Liver (tissue), 9 donors: ENCODE measurements around the gene MANBA. TPM values are rescaled to one million over a fixed set of nuclear protein-coding genes. Genes with fewer than 3 reads are reported as not detected.

Experiments
- DNase-seq: peaks from one replicate; pipeline ENCODE4 v3.0.0-alpha.2; 2017; ENCODE audit warnings: low spot score
- H3K27ac ChIP-seq, 2 donors: one replicate each; pipeline ENCODE4 v1.7.0; 2013; ENCODE audit warnings: inconsistent platforms in 2 of 2, low read length in 2 of 2, control low read depth in 1 of 2, low read depth in 1 of 2, mild to moderate bottlenecking in 1 of 2
- H3K27me3 ChIP-seq, 4 donors: one replicate each; pipeline versions ENCODE4 v1.6.1 to v1.7.0; 2013; ENCODE audit warnings: low read length in 3 of 4, inconsistent platforms in 1 of 4, mild to moderate bottlenecking in 1 of 4, moderate library complexity in 1 of 4; ENCODE audit not compliant: control insufficient read depth in 4 of 4, insufficient read depth in 4 of 4
- H3K36me3 ChIP-seq, 4 donors: one replicate each; pipeline versions ENCODE4 v1.6.1 to v1.7.0; 2013; ENCODE audit warnings: low read length in 3 of 4, mild to moderate bottlenecking in 3 of 4, low read depth in 1 of 4, moderate library complexity in 1 of 4; ENCODE audit not compliant: control insufficient read depth in 4 of 4, insufficient read depth in 3 of 4
- H3K4me1 ChIP-seq, 4 donors: one replicate each; pipeline versions ENCODE4 v1.6.1 to v1.7.0; 2013; ENCODE audit warnings: low read length in 3 of 4, mild to moderate bottlenecking in 3 of 4, moderate library complexity in 1 of 4; ENCODE audit not compliant: control insufficient read depth in 4 of 4, insufficient read depth in 4 of 4
- H3K4me3 ChIP-seq, 3 donors: one replicate each; pipeline versions ENCODE4 v1.6.1 to v1.7.0; 2013; ENCODE audit warnings: low read length in 3 of 3, control low read depth in 1 of 3, low read depth in 1 of 3, mild to moderate bottlenecking in 1 of 3
- H3K9ac ChIP-seq, 2 donors: one replicate each; pipeline ENCODE4 v1.7.0; 2013; ENCODE audit warnings: low read length in 2 of 2, mild to moderate bottlenecking in 2 of 2, moderate library complexity in 2 of 2, control low read depth in 1 of 2, low read depth in 1 of 2
- H3K9me3 ChIP-seq, 4 donors: one replicate each; pipeline versions ENCODE4 v1.6.1 to v1.7.0; 2013; ENCODE audit warnings: low read length in 3 of 4; ENCODE audit not compliant: control insufficient read depth in 4 of 4
- GABPA ChIP-seq, 2 donors: IDR thresholded peaks in 1 of 2; conservative IDR thresholded peaks in 1 of 2; 2 replicates each; pipeline ENCODE4 v1.6.1; 2016; ENCODE audit warnings: antibody characterized with exemption in 2 of 2, mild to moderate bottlenecking in 1 of 2, moderate library complexity in 1 of 2
- HNF4A ChIP-seq, 2 donors: conservative IDR thresholded peaks; 2 replicates each; pipeline ENCODE4 v1.6.1; 2016; ENCODE audit warnings: antibody characterized with exemption in 2 of 2, mild to moderate bottlenecking in 2 of 2
- HNF4G ChIP-seq: IDR thresholded peaks from 2 replicates; pipeline ENCODE4 v1.6.1; 2016; ENCODE audit warnings: antibody characterized with exemption
- JUND ChIP-seq, 2 donors: IDR thresholded peaks; 2 replicates each; pipeline ENCODE4 v1.6.1; 2016; ENCODE audit warnings: antibody characterized with exemption in 2 of 2
- NR2F2 ChIP-seq: IDR thresholded peaks from 2 replicates; pipeline ENCODE4 v1.6.1; 2016; ENCODE audit warnings: antibody characterized with exemption
- RAD21 ChIP-seq, 2 donors: IDR thresholded peaks; 2 replicates each; pipeline ENCODE4 v1.6.1; 2016; ENCODE audit warnings: antibody characterized with exemption in 2 of 2, mild to moderate bottlenecking in 2 of 2
- SP1 ChIP-seq: IDR thresholded peaks from 2 replicates; pipeline ENCODE4 v1.6.1; 2018; ENCODE audit warnings: antibody characterized with exemption, mild to moderate bottlenecking
- YY1 ChIP-seq: IDR thresholded peaks from 2 replicates; pipeline ENCODE4 v1.6.1; 2016; ENCODE audit warnings: antibody characterized with exemption, mild to moderate bottlenecking
- WGBS: extraction: QIAGEN DNeasy Blood & Tissue Kit; methylation state at CpG from one replicate; pipeline ENCODE4 v1.1.7; 2013; 5-methylcytosine and 5-hydroxymethylcytosine counted together
- polyA plus RNA-seq, 2 donors: library from polyadenylated mRNA; stranded (reverse) in 1 of 2; unstranded in 1 of 2; fragments of 200-250 nt in 1 of 2; fragments of >200 nt in 1 of 2; fragmentation: Nextera tagmentation in 1 of 2; extraction: Ambion mirVana in 1 of 2; gene quantifications; one replicate each; pipeline versions ENCODE4 v1.2.1 to v1.2.3, GENCODE V29; 2013 to 2015
- total RNA-seq, 2 donors: library from RNA; depleted of rRNA; stranded (reverse); fragments of >200 nt; gene quantifications; one replicate each; pipeline ENCODE4 v1.2.3, GENCODE V29; 2014
- TF ChIP-seq, protein P1 (sequence below): IDR thresholded peaks from 2 replicates; pipeline ENCODE4 v1.6.1; 2016; ENCODE audit warnings: antibody characterized with exemption
- TF ChIP-seq, protein P2 (sequence below): IDR thresholded peaks from 2 replicates; pipeline ENCODE4 v1.6.1; 2016; ENCODE audit warnings: antibody characterized with exemption
- TF ChIP-seq, protein P3 (sequence below): IDR thresholded peaks from 2 replicates; pipeline ENCODE4 v1.6.1; 2016; ENCODE audit warnings: antibody characterized with exemption
- TF ChIP-seq, protein P4 (sequence below): fragments of 150-350 bp; IDR thresholded peaks from 2 replicates; pipeline ENCODE4 v1.5.1; 2017; ENCODE audit warnings: improper control_type of control experiment, low read depth, low read length; ENCODE audit not compliant: missing input control
- TF ChIP-seq, protein P5 (sequence below): IDR thresholded peaks from 2 replicates; pipeline ENCODE4 v1.6.1; 2016; ENCODE audit warnings: antibody characterized with exemption, mild to moderate bottlenecking
- donor health status: healthy.
- donor health status: healthy.
- donor health status: healthy.
- donor health status: healthy.
- donor health status: healthy.

MANBA gene
- total and polyA plus RNA-seq, 4 donors, result 7.1 to 24.2 (median 15.5) TPM

DNA sequence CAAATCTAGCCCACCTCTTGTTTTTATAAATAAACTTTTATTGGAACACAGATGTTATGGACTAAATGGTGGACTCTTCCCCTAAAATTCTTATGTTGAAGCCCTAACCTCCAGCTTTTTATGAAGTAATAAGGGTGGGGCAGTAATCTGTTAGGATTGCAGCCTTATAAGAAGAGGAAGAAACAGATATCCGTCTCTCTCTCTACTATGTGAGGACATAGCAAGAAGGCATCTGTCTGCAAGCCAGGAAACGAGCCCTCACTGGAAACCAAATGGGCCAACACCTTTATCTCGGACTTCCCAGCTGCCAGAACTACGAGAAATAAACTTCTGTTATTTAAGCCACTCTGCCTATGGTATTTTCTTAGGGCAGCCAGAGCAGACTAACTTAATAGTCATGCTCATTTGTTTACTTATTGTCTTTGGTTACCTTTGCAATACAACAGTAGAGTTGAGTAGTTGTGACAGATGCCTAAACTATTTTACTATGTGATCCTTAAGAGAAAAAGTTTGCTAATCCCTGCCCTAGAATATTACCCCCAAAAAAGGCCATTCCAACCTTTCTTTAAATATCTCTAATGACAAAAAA, 67.4 kb downstream of the MANBA start:
- DNase-seq, result no peak
- H3K27ac ChIP-seq, result no peak overlapping the region
- no peak for TF ChIP-seq JUND (IDR thresholded peaks at IDR 0.05)
- TF ChIP-seq HNF4G, result no peak
- TF ChIP-seq RAD21 (IDR thresholded peaks at IDR 0.05), result no peak
- TF ChIP-seq NR2F2, result no peak
- TF ChIP-seq SP1, result no peak
- TF ChIP-seq, protein P1, sequence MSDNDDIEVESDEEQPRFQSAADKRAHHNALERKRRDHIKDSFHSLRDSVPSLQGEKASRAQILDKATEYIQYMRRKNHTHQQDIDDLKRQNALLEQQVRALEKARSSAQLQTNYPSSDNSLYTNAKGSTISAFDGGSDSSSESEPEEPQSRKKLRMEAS, result no peak
- TF ChIP-seq, protein P2, sequence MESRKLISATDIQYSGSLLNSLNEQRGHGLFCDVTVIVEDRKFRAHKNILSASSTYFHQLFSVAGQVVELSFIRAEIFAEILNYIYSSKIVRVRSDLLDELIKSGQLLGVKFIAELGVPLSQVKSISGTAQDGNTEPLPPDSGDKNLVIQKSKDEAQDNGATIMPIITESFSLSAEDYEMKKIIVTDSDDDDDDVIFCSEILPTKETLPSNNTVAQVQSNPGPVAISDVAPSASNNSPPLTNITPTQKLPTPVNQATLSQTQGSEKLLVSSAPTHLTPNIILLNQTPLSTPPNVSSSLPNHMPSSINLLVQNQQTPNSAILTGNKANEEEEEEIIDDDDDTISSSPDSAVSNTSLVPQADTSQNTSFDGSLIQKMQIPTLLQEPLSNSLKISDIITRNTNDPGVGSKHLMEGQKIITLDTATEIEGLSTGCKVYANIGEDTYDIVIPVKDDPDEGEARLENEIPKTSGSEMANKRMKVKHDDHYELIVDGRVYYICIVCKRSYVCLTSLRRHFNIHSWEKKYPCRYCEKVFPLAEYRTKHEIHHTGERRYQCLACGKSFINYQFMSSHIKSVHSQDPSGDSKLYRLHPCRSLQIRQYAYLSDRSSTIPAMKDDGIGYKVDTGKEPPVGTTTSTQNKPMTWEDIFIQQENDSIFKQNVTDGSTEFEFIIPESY, result no peak
- TF ChIP-seq, protein P3, sequence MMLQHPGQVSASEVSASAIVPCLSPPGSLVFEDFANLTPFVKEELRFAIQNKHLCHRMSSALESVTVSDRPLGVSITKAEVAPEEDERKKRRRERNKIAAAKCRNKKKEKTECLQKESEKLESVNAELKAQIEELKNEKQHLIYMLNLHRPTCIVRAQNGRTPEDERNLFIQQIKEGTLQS, result no peak
- TF ChIP-seq, protein P4, sequence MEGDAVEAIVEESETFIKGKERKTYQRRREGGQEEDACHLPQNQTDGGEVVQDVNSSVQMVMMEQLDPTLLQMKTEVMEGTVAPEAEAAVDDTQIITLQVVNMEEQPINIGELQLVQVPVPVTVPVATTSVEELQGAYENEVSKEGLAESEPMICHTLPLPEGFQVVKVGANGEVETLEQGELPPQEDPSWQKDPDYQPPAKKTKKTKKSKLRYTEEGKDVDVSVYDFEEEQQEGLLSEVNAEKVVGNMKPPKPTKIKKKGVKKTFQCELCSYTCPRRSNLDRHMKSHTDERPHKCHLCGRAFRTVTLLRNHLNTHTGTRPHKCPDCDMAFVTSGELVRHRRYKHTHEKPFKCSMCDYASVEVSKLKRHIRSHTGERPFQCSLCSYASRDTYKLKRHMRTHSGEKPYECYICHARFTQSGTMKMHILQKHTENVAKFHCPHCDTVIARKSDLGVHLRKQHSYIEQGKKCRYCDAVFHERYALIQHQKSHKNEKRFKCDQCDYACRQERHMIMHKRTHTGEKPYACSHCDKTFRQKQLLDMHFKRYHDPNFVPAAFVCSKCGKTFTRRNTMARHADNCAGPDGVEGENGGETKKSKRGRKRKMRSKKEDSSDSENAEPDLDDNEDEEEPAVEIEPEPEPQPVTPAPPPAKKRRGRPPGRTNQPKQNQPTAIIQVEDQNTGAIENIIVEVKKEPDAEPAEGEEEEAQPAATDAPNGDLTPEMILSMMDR, result no peak
- TF ChIP-seq, protein P5, sequence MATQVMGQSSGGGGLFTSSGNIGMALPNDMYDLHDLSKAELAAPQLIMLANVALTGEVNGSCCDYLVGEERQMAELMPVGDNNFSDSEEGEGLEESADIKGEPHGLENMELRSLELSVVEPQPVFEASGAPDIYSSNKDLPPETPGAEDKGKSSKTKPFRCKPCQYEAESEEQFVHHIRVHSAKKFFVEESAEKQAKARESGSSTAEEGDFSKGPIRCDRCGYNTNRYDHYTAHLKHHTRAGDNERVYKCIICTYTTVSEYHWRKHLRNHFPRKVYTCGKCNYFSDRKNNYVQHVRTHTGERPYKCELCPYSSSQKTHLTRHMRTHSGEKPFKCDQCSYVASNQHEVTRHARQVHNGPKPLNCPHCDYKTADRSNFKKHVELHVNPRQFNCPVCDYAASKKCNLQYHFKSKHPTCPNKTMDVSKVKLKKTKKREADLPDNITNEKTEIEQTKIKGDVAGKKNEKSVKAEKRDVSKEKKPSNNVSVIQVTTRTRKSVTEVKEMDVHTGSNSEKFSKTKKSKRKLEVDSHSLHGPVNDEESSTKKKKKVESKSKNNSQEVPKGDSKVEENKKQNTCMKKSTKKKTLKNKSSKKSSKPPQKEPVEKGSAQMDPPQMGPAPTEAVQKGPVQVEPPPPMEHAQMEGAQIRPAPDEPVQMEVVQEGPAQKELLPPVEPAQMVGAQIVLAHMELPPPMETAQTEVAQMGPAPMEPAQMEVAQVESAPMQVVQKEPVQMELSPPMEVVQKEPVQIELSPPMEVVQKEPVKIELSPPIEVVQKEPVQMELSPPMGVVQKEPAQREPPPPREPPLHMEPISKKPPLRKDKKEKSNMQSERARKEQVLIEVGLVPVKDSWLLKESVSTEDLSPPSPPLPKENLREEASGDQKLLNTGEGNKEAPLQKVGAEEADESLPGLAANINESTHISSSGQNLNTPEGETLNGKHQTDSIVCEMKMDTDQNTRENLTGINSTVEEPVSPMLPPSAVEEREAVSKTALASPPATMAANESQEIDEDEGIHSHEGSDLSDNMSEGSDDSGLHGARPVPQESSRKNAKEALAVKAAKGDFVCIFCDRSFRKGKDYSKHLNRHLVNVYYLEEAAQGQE, result no peak
- no peak for TF ChIP-seq YY1
- H3K9ac ChIP-seq, result no peak overlapping the region
- H3K4me3 ChIP-seq, result no peak overlapping the region
- H3K4me1 ChIP-seq, result no peaks in the 10 kb centered on the region
- H3K36me3 ChIP-seq, result peaks cover 0 to 2% (median under 1%) of the 10 kb centered on the region in 4 donors
- no peaks in the 10 kb centered on the region for H3K27me3 ChIP-seq
- no peaks in the 10 kb centered on the region for H3K9me3 ChIP-seq
- WGBS, result 91% methylated on average over 4 of the region's 4 CpGs

DNA sequence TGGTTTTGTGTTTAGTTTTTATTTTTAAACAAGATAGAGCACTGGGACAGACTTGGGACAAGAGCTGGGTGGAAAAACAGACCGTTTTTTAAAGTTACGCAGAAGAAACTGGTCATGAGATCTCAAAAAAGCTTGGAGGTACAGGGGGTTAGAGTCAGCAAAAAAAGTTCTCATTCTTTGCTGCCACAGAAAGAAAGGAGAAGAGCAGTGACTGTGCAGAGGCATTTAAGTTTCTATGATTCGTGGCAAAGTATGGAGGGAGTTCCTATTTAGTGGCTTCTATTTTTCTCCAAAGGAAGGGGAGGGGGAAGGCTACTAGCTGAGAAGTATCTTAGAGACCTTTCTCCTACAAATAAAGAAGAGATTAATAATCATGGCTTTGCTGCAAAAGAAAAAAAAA, 68.3 kb downstream of the MANBA start:
- H3K4me3 ChIP-seq, result no peak overlapping the region
- H3K9ac ChIP-seq, result no peak overlapping the region
- no peaks in the 10 kb centered on the region for H3K9me3 ChIP-seq
- no peak for DNase-seq
- no peaks in the 10 kb centered on the region for H3K27me3 ChIP-seq
- no peak overlapping the region for H3K27ac ChIP-seq
- H3K36me3 ChIP-seq, result peaks cover 0 to 2% (median under 1%) of the 10 kb centered on the region in 4 donors
- TF ChIP-seq GABPA (IDR thresholded peaks at IDR 0.05 in 1 of 2, conservative IDR thresholded peaks at IDR 0.05 in 1 of 2), result no peak
- TF ChIP-seq, protein P1, result no peak
- no peak for TF ChIP-seq HNF4A (conservative IDR thresholded peaks at IDR 0.05)
- TF ChIP-seq, protein P5, result no peak
- no peaks in the 10 kb centered on the region for H3K4me1 ChIP-seq
- 82% methylated on average over 3 of the region's 3 CpGs for WGBS
